Bone marrow (tissue), 2 donors: Measurements from ENCODE around the gene RPL38.

ENCODE experiments used
- DNase-seq, 2 donors: peaks; one replicate each; lab custom pipeline; 2025; lab: John Stamatoyannopoulos, UW

Gene RPL38

GRCh38 chr17:74203439-74204240 lies at the start of gene RPL38:
Gene RPL38 (plus strand): TSS chr17:74203678. CDS start chr17:74203956, 278 bp downstream.
- peak; percentile 72 to 92 for DNase-seq

- no peak for DNase-seq
These were observed 49.6 kb upstream of the RPL38 start for GRCh38 chr17:74153821-74154430.

GRCh38 chr17:74156878-74157277 lies 46.6 kb upstream of the RPL38 start:
- no peak for DNase-seq

- DNase-seq, result no peak
These were observed 46.1 kb upstream of the RPL38 start for GRCh38 chr17:74157366-74157765.

- DNase-seq, result no peak
These were observed 44.7 kb upstream of the RPL38 start for GRCh38 chr17:74158761-74159160.

GRCh38 chr17:74159226-74159840 lies 44.1 kb upstream of the RPL38 start:
- DNase-seq, result no peak

GRCh38 chr17:74160656-74161502 lies 42.6 kb upstream of the RPL38 start:
- DNase-seq, result no peak

GRCh38 chr17:74161503-74161875 lies 42.0 kb upstream of the RPL38 start:
- no peak for DNase-seq

- no peak for DNase-seq
These were observed 40.1 kb upstream of the RPL38 start for GRCh38 chr17:74163271-74163821.

GRCh38 chr17:74163836-74164235 lies 39.6 kb upstream of the RPL38 start:
- no peak for DNase-seq

GRCh38 chr17:74164446-74165045 lies 38.9 kb upstream of the RPL38 start:
- DNase-seq, result no peak

- DNase-seq, result no peak
These were observed 37.6 kb upstream of the RPL38 start for GRCh38 chr17:74165797-74166365.

- no peak for DNase-seq
These were observed 32.6 kb upstream of the RPL38 start for GRCh38 chr17:74170924-74171323.

- no peak for DNase-seq
These were observed 30.8 kb upstream of the RPL38 start for GRCh38 chr17:74172700-74173099.

- DNase-seq, result peak; percentile 15 to 27
These were observed 26.9 kb upstream of the RPL38 start for GRCh38 chr17:74176546-74177001.

GRCh38 chr17:74177018-74177450 lies 26.4 kb upstream of the RPL38 start:
- DNase-seq, result no peak

GRCh38 chr17:74179576-74179975 lies 23.9 kb upstream of the RPL38 start:
- DNase-seq, result no peak

- no peak for DNase-seq
These were observed 23.1 kb upstream of the RPL38 start for GRCh38 chr17:74180336-74180735.

GRCh38 chr17:74181341-74181740 lies 22.1 kb upstream of the RPL38 start:
- DNase-seq, result no peak

- no peak for DNase-seq
These were observed 21.3 kb upstream of the RPL38 start for GRCh38 chr17:74182041-74182723.
